Hematopoietic multipotent progenitor cell treated with erythropoietin and hydrocortisone succinate and interleukin-3 and kit ligand, for 15 days (in vitro differentiated cells): ENCODE data around the gene NRTN.
"Not testable (repeated sequence)": the region's sequence is repeated elsewhere in the genome, so short reads cannot be mapped to it uniquely, and the experiment has no call there.

Experiments used
- DNase-seq: peaks from one replicate; pipeline ENCODE4 v3.0.0-alpha.2; 2015; ENCODE audit warnings: low spot score

Gene NRTN

DNA sequence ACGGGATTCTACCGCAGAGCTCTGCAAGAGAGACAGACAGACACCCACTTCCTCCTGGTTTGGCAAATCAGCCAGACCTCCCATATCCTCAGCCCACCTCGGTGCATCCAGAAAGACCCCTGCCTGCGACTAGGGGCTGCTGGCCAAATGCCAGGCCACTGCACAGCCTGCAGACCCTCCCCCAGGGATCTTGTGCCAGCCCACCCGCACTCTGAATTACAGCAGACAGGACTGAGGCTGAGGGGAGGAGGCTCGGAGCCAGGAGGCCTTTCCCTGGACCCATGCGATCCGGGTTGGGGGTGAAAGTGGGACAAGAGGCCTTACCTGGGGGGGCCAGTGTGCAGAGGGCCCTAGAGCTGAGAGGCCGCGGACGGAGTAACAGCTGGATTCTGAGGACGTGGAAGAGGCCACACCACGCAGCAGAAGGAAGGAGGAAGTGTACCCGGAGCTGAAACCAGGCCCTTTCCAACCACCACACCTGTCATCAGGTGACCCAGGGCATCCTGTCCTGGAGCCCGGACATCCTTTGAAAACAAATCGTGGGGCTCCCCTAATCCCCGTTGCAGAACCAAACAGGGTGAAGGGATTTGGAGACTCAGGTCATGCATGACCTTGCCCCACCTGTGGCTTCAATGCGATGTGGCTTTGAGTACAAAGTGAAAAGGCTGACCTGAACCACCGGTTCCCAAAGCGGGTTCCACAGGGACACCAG, 33.6 kb downstream of the NRTN start:
- DNase-seq: no peak

DNA sequence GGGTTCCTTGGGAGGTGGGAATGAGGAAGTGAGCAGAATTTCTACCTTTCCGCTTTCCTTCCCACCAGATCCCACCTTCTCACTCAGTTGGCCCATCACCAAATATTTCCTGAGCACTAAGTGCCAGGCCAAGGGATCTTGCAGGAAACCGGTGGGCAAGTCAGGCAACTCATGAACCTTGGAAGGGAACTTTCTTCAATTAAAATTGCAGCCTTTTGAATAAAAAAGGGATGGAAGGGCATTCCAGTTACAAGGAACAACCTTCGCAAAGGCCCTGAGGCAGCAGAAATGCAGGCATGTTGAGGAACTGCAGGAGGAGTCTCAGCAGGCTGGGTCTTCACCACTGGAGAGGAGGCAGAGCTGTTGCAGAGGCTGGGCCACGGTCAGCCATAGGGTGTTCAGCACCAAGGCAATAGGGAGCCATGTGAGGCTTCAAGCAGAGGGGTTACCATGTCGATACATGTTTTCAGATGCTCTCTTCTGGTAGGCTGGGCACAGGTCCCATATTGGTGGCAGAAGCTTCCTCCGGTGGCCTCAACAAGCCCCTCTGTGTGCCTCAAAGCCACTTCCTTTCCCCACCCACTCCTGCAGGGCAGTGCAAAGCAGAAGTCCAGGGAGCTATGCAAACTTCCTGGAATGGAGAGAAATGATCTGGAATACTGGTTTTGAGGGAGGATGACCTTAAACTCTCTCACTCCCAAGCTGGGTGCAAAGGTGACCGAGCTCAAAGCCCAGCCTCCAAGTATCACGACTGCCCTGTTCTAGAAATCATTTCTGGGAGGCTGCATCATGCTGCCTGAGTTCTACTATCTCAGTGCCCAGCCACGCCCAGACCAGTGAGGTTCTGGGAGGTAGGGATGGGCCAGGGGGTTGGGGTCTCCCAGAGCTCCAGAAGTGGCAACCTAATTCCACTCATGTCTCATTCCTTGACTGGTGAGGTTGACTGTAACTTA, 34.5 kb downstream of the NRTN start, which contains the start of gene FUT6:
Gene FUT6 (minus strand): TSS at position 638 of the 953 bp plus-strand sequence. CDS start 7,135 bp downstream, outside the sequence.
- no peak for DNase-seq

DNA sequence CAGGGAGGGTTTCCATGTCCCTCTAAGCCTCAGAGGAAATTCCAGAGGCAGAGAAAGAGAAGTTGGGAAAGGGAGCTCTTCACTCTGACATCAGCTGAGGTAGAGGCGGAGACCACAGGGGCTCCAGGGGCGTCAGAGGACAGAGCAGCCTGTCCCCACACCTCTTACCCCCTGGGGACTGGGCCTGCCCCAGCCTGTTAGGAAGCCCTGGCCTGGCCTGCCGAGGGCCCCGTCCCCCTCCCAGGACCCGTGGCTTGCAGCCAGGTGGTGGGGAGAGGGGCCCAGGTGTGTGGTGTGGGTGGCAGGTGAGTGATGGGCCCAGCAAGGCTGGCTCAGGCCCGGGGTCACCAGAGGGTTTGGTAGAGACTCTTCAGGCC, 36.9 kb downstream of the NRTN start:
- not testable (repeated sequence) for DNase-seq

DNA sequence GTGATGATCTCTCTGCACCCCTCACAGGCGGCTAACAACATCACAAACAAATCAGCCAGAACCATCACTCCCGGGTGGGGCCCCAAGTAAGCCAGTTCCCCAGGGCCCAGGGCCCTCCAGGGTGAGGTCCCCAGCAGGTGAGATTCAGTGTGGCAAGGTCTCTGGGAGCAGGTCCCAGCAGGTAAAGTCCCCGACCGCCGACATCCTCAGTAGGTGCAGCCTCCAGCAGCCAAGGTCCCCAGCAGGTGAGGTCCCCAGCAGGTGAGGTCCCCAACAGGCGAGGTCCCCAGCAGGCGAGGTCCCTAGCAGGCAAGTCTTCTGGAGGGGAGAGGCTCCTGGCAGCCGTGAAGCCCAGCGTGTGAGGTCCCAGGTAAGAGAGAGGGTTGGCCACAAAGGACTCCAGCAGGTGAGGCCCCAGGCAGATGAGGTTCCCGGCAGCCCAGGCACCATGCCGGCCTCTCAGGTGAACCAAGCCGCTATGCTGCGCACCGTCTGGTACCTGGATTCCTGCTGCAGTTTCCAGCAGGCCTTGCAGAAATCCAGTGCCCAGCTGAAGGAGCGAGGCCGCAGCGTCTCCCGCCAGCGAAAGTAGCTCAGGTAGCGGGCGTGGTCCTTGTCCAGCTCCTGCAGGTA, 38.5 kb downstream of the NRTN start:
- DNase-seq: no peak

DNA sequence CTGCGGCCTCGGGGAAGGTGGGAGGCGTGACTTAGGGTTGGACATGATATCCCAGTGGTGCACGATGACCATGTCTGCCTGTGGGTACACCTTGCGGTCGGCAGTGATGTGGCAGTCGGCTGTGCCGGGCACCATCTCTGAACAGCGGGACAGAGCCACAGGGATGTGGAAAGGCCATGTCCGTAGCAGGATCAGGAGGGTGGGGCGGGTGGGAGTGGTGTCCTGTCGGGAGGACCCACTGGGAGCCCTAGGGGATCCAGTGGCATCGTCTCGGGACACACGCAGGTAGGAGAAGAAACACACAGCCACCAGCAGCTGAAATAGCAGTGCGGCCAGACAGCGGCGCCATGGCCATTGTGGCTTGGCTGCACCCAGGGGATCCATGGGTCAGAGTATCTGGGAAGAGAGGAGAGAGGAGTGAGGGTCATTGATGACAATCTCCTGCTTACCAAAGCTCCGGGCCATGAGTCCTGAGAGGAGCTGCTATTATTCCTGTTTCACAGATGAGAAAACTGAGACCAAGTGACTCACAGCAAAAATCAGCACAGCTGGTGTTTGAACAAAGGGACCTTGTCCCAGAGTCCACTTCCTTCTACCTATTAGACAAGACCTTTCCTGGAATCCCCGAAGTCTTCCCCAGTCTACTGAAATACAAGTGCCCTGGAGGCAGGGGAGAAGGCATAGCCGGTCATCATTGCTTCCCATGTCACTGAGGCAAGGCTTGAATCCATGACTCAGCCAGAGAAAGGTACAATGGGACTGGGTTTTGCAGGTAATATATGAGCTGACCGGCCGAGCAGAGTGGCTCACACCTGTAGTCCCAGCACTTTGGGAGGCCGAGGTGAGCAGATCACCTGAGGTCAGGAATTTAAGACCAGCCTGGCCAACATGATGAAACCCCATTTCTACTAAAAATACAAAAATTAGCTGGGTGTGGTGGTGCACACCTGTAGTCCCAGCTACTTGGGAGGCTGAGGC, 39.9 kb downstream of the NRTN start:
- no peak for DNase-seq

DNA sequence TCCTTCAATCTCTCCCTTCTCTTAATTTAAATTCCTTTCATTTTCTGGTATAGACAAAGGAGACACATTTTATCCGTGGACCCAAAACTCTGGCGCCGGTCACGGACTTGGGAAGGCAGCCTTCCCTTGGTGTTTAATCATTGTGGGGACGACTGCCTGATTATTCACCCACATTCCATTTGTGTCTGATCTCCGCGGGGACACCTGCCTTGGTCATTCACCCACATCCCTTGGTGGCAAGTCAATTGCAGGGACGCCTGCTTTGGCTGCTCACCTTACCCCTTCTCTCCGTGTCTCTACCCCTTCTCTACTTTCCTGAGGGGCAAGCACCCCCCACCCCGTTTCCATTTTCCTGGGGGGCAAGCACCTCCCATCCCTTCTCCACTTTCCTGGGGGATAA, 43.0 kb downstream of the NRTN start:
- not testable (repeated sequence) for DNase-seq

DNA sequence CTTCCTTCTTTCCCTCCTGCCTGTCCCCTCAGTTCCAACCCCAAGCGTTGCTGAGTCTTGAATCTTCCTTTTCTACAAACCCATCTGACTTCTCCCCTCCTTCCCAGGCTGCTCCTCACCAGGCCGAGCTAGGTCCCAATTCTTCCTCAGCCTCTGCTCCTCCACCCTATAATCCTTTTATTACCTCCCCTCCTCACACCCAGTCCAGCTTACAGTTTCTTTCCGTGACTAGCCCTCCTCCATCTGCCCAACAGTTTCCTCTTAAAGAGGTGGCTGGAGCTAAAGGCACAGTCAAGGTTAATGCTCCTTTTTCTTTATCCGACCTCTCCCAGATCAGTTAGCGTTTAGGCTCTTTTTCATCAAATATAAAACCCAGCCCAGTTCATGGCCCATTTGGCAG, 43.8 kb downstream of the NRTN start:
- DNase-seq: not testable (repeated sequence)

DNA sequence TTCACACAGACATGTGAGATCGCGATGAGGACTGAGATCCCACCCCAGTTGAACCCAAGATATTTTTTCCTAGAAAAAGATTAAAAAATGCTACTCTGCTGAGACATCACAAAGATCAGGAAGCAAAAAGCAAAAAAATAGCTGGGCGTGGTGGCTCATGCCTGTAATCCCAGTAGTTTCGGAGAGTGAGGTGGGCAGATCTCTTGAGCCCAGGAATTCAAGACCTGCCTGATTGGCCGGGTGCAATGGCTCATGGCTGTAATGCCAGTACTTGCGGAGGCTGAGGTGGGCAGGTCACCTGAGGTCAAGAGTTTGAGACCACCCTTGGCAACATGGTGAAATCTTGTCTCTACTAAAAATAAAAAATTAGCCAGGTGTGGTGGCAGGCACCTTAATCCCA, 45.3 kb downstream of the NRTN start:
- DNase-seq: no peak

DNA sequence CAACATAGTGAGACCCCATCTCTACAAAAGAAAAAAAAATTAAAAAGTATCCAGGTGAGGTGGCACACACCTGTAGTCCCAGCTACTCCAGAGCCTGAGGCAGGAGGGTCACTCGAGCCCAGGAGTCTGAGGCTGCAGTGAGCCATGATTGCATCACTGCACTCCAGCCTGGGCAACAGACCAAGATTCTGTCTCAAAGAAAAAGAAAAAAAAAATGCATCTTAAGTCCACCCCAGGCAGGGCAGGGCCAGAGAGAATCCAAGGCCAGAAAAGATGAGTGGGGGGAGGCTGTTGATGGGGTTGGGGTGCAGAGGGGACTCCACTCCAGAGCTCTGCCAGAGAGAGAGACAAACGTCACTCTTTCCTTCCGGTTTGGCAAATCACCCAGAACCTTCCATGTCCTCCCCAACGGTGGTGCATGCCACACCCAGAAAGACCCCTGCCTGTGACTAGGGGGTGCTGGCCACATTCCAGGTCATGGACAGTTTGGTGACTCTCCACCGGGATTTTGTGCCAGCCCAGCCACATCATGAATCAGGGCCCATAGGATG, 46.0 kb downstream of the NRTN start:
- no peak for DNase-seq

DNA sequence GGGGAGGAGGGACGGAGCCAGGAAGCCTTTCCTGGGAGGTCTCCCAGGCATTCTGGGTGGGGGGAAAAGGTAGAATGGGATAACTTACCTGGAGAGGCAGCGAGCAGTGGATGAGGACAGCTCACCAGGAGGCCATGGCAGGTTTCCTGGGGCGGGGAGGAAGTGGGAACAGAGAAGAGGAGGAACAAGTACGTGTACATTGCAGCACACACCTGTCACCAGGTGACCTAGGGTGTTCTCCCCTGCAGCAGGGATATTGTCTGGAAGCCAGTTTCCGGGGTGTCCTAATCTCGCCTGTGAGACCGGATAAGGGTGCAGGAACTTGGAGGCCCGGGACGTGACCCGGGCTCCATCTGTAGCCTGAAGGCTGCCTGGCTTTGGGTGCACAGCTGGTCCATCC, 46.4 kb downstream of the NRTN start, which contains the start of gene FUT3:
Gene FUT3 (minus strand): TSS at position 148 of the 400 bp plus-strand sequence.
- no peak for DNase-seq

DNA sequence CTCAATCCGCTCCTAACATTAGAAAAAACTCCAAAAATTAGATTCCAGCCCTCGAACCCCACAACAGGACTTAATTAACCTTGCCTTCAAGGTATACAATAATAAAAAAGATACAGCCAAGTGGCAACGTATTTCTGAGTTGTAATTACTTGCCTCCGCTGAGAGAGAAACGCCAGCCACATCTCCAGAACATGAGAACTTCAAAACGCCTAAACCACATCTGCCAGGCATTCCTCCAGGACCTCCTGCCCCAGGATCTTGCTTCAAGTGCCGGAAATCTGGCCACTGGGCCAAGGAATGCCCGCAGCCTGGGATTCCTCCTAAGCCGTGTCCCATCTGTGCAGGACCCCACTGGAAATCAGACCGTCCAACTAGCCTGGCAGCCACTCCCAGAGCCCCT, 49.3 kb downstream of the NRTN start:
- not testable (repeated sequence) for DNase-seq

DNA sequence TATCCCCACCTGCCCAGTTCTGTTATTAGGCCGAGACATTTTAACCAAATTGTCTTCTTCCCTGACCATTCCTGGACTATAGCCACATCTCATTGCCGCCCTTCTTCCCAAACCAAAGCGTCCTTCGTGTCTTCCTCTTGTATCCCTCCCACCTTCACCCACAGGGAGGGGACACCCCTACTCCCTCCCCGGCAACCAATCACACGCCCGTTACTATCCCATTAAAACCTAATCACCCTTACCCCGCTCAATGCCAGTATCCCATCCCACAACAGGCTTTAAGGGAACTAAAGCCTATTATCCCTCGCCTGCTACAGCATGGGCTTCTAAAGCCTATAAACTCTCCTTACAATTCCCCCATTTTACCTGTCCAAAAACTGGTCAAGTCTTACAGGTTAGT, 50.3 kb downstream of the NRTN start:
- not testable (repeated sequence) for DNase-seq

DNA sequence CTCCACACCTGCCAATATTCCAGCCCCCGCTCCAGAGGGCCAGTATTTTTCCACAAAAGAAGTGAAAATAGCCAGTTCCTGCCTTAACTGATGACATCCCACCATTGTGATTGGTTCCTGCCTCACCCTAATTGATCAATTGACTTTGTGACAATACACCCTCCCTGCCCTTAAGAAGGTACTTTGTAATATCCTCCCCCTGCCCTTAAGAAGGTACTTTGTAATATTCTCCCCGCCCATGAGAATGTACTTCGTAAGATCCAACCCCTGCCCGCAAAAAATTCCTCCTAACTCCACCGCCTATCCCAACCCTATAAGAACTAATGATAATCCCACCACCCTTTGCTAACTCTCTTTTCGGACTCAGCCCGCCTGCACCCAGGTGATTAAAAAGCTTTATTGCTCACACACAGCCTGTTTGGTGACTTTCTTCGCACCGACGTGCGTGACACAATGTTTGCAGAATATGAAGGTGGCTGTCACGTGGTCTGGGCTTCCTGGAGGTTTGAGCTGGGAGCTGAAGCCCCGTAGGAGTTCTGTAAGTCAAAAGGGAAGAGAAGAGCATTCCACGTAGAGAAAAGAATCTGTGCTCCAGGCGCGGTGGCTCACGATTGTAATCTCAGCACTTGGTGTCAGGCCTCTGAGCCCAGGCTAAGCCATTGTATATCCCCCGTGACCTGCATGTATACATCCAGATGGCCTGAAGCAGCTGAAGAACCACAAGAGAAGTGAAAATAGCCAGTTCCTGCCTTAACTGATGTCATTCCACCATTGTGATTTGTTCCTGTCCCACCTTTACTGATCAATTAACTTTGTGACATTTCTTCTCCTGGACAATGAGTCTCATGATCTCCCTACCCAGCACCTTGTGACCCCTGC, 52.6 kb downstream of the NRTN start:
- no peak for DNase-seq

DNA sequence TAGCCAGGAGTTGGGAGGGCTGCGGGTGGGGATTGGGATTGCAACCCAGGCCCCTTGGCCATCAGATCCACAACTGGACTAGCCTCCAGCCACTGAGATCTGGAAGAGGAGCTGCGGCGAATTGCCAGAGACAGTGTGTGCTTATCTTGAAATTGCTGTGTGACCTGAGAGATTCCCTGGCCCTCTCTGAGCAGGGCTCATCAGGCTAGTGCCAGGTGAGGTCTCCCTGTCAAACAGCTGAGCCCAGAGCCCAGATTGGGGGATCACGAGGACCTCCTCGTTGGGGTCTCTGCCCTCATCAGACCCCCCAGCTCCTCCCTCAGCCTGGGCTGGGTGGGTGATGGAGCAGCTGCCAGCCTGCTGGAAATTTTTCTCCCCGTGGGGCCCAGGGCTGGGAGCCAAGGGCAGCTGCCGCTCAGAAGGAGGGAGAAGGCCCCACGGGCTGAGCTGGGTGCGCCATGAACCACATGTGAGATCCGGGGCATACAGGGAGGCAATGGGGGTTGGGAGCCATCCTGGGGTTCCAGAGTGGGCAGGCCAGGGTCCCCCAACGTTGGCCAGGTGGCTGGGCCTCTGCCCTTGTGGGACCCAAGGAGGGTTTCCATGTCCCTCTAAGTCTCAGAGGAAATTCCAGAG, 58.3 kb downstream of the NRTN start:
- no peak for DNase-seq

DNA sequence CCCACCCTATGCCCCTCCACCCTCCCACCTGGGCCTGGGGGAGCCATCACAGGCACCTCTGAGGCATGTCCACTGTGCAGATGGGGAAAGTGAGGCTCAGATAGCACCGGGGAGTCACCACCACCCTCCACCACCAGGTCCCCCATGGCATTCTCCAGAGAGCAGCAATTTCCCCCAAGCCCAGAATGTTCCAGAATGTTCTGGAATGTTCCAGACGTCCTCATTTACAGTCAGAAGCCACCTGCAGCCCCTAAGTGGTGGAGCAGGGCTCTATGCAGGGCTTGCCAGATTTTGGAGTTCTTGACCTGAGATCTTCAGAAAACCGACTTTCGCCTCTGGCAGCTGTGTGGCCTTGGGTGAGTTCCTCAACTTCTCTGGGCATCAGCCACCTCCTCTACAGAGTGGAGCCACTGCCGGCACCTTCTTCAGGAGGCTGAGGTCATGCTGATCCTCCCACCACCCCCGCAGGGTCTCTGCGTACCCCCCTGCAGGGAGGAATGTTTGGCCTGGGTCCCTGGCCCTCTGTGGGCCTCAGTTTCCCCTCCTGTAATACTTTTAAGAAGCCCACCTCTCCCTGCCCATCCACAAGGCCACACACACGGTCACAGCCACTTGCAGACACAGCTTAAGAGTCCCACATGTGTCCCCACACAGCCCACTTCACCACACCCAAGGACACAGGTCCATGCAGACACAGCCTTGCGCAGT, 59.3 kb downstream of the NRTN start:
- DNase-seq: no peak

DNA sequence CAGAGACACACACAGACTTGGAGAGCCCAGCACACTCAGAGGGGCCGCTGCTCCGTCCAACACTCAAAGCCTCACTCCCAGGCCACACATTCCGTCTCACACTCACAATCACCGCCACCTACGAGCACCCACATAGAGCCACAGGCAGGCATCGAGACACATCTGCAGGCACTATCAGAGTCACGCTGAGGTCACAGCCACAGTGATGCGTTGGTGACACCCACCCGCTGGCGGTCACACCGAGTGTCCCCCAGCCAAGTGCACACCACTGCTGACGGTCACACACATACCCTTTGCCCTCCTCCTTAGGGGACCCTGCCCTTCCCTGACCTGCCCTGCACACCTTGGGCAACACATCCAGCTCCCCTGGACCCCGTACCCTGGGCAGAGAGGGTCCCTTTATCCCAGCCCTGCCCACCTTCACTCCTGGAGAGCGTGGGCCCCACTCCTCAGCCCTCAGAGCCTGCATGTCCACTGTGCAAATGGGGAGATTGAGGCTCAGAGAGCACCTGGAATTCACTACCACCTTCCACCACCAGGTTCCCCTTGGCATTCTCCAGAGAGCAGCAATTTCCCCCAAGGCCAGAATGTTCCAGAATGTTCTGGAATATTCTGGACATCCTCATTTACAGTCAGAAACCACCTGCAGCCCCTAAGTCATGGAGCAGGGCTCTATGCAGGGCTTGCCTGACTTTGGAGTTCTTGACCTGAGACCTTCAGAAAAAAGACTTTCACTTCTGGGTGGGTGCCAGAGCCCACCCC, 60.0 kb downstream of the NRTN start:
- no peak for DNase-seq

DNA sequence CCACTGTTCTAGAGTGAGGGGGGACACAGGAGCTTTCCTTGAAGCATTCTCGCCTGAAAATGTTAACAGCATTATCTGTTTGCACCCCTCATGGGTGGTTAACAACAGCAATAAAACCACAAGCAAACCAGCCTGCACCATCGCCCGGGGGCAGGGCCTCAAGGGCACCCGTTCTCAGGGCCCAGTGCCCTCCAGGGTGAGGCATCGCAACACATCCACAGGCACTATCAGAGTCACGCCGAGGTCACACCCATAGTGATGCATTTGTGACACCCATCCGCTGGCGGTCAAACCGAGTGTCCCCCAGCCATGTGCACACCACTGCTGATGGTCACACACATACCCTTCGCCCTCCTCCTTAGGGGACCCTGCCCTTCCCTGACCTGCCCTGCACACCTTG, 60.9 kb downstream of the NRTN start:
- no peak for DNase-seq
